Body of pancreas (tissue), 4 donors: Measurements from ENCODE around the gene COL1A2.

Experiments used
- CTCF ChIP-seq, 7 experiments: fragments of 450-650 bp in 4 of 7; fragments of 200-600 bp in 3 of 7; sonication (generic) in 3 of 7; IDR thresholded peaks; one replicate each; pipeline ENCODE4 v1.5.1; 2016 to 2019; ENCODE audit warnings: antibody characterized with exemption in 7 of 7
- POLR2A ChIP-seq, 3 donors: fragments of 450-650 bp; IDR thresholded peaks; one replicate each; pipeline ENCODE4 v1.6.1; 2016; ENCODE audit warnings: antibody characterized with exemption in 3 of 3, mild to moderate bottlenecking in 2 of 3

- no peak for TF ChIP-seq CTCF (IDR thresholded peaks at IDR 0.05)
- no peak for TF ChIP-seq POLR2A (IDR thresholded peaks at IDR 0.05)
Measured at GRCh38 chr7:94432281-94432670, 37.6 kb downstream of the COL1A2 start.
